GM23338 (cell line): ENCODE data around the gene MYDGF.

Experiments
- EZH2phosphoT487 ChIP-seq: fragments of 200-600 bp; sonication (generic); IDR thresholded peaks from one replicate; pipeline ENCODE4 v1.8.1; 2018; ENCODE audit warnings: antibody characterized with exemption; ENCODE audit not compliant: unreplicated experiment
- POLR2AphosphoS5 ChIP-seq: IDR thresholded peaks from 2 replicates; pipeline ENCODE4 v1.6.1; 2016; ENCODE audit warnings: antibody characterized with exemption, low read depth
- TF ChIP-seq, protein P1 (sequence below), 2 experiments: fragments of 200-600 bp in 1 of 2; sonication (generic) in 1 of 2; conservative IDR thresholded peaks; 2 replicates each; pipeline versions ENCODE4 v1.5.1 to v1.6.1; 2016 to 2017; ENCODE audit warnings: antibody characterized with exemption in 2 of 2, low read depth in 2 of 2, mild to moderate bottlenecking in 2 of 2, moderate library complexity in 1 of 2

DNA sequence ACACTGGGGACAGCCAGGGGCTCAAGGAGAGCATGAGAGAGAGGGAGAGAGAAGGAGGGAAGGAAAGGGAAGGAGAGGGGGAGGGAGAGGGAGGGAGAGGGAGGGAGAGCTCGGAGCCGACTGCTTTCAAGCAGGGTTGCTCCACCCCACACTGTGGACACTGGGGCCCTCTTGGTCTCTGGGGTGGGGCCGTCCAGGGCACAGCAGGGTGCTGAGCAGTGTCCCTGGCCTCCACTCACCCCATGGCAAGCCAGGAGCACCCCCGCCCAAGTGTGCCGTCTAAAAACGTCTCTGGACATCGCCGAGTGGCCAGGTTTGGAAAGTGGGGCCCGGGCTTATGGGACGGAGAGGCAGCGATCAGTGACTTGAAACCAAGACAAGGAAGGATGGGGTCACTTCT, 32.6 kb upstream of the MYDGF start:
- TF ChIP-seq EZH2phosphoT487 (no peak), POLR2AphosphoS5 (no peak)
- TF ChIP-seq, protein P1, sequence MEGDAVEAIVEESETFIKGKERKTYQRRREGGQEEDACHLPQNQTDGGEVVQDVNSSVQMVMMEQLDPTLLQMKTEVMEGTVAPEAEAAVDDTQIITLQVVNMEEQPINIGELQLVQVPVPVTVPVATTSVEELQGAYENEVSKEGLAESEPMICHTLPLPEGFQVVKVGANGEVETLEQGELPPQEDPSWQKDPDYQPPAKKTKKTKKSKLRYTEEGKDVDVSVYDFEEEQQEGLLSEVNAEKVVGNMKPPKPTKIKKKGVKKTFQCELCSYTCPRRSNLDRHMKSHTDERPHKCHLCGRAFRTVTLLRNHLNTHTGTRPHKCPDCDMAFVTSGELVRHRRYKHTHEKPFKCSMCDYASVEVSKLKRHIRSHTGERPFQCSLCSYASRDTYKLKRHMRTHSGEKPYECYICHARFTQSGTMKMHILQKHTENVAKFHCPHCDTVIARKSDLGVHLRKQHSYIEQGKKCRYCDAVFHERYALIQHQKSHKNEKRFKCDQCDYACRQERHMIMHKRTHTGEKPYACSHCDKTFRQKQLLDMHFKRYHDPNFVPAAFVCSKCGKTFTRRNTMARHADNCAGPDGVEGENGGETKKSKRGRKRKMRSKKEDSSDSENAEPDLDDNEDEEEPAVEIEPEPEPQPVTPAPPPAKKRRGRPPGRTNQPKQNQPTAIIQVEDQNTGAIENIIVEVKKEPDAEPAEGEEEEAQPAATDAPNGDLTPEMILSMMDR (conservative IDR thresholded peaks at IDR 0.05; ENCODE audit: low read depth in 2 of 2) = no peak
